Hepatocyte (in vitro differentiated cells): ENCODE measurements around the gene CYB5R3. TPM values are rescaled to one million over a fixed set of nuclear protein-coding genes. Genes with fewer than 3 reads are reported as not detected.

Source experiments
- DNase-seq: peaks from one replicate; pipeline ENCODE4 v3.0.0-alpha.2; 2016; ENCODE audit warnings: low spot score
- H2AFZ ChIP-seq: fragments of 200-600 bp; sonication (generic); 2 replicates; pipeline ENCODE4 v1.6.0; 2016; ENCODE audit warnings: antibody characterized with exemption, mild to moderate bottlenecking
- H3K27ac ChIP-seq: fragments of 200-600 bp; sonication (generic); 2 replicates; pipeline ENCODE4 v1.5.1; 2016; ENCODE audit warnings: mild to moderate bottlenecking
- H3K27me3 ChIP-seq: fragments of 200-600 bp; sonication (generic); 2 replicates; pipeline ENCODE4 v1.6.1; 2016
- H3K36me3 ChIP-seq: fragments of 200-600 bp; sonication (generic); replicated peaks from 2 replicates; pipeline ENCODE4 v1.5.1; 2016; ENCODE audit warnings: low read depth; ENCODE audit not compliant: insufficient read depth
- H3K4me1 ChIP-seq: fragments of 200-600 bp; sonication (generic); 2 replicates; pipeline ENCODE4 v1.5.1; 2016; ENCODE audit warnings: mild to moderate bottlenecking, moderate library complexity; ENCODE audit not compliant: insufficient read depth
- H3K4me2 ChIP-seq: fragments of 200-600 bp; sonication (generic); 2 replicates; pipeline ENCODE4 v1.6.0; 2016
- H3K4me3 ChIP-seq: fragments of 200-600 bp; sonication (generic); 2 replicates; pipeline ENCODE4 v1.5.1; 2016; ENCODE audit warnings: mild to moderate bottlenecking
- H3K79me2 ChIP-seq: fragments of 200-600 bp; sonication (generic); 2 replicates; pipeline ENCODE4 v1.6.0; 2017; ENCODE audit warnings: mild to moderate bottlenecking
- H3K9me2 ChIP-seq: fragments of 200-600 bp; sonication (generic); replicated peaks from 2 replicates; pipeline ENCODE4 v1.6.0; 2017; ENCODE audit warnings: mild to moderate bottlenecking; ENCODE audit not compliant: insufficient read depth
- H3K9me3 ChIP-seq: fragments of 200-600 bp; sonication (generic); 2 replicates; pipeline ENCODE4 v1.5.1; 2016; ENCODE audit warnings: low read depth, mild to moderate bottlenecking
- H4K20me1 ChIP-seq: fragments of 200-600 bp; sonication (generic); 2 replicates; pipeline ENCODE4 v1.6.0; 2016; ENCODE audit warnings: mild to moderate bottlenecking; ENCODE audit not compliant: insufficient read depth, poor library complexity, severe bottlenecking
- CTCF ChIP-seq: fragments of 200-600 bp; sonication (generic); IDR thresholded peaks from 2 replicates; pipeline ENCODE4 v1.5.1; 2016; ENCODE audit warnings: antibody characterized with exemption, mild to moderate bottlenecking; ENCODE audit not compliant: poor library complexity
- EZH2 ChIP-seq: fragments of 200-600 bp; sonication (generic); IDR thresholded peaks from 2 replicates; pipeline ENCODE4 v1.6.1; 2016; ENCODE audit warnings: antibody characterized with exemption, mild to moderate bottlenecking, borderline replicate concordance
- EZH2phosphoT487 ChIP-seq: fragments of 200-600 bp; sonication (generic); IDR thresholded peaks from one replicate; pipeline ENCODE4 v1.6.1; 2018; ENCODE audit warnings: antibody characterized with exemption, mild to moderate bottlenecking, low read depth, moderate library complexity; ENCODE audit not compliant: unreplicated experiment, severe bottlenecking
- WGBS: methylation state at CpG from one replicate; pipeline ENCODE4 v1.1.6; 2016; ENCODE audit warnings: low lambda C conversion rate; ENCODE audit errors: missing lambda C conversion rate; 5-methylcytosine and 5-hydroxymethylcytosine counted together
- polyA plus RNA-seq: library from polyadenylated mRNA; unstranded; fragments of >200 nt; fragmentation: Nextera tagmentation; extraction: Ambion mirVana; gene quantifications from 2 replicates; pipeline ENCODE4 v1.2.1, GENCODE V29; 2016
- total RNA-seq: library from RNA; depleted of rRNA; stranded (reverse); fragments of >200 nt; gene quantifications from 2 replicates; pipeline ENCODE4 v1.2.3, GENCODE V29; 2014

Gene CYB5R3
- total and polyA plus RNA-seq, 2 experiments from 2014 or later: 119 to 438 TPM

- peaks cover 5% of the 10 kb centered on the region for H3K79me2 ChIP-seq
- no peaks in the 10 kb centered on the region for H3K9me2 ChIP-seq
- no peaks in the 10 kb centered on the region for H4K20me1 ChIP-seq
- no peak overlapping the region for H3K4me3 ChIP-seq
- WGBS: 98% methylated on average over 5 of the region's 5 CpGs
- no peaks in the 10 kb centered on the region for H3K36me3 ChIP-seq
- no peak for DNase-seq
- no peak for TF ChIP-seq EZH2phosphoT487
- no peak for TF ChIP-seq EZH2
- TF ChIP-seq CTCF: no peak
- H3K27ac ChIP-seq: no peak overlapping the region
- no peak overlapping the region for H3K4me2 ChIP-seq
- no peaks in the 10 kb centered on the region for H3K27me3 ChIP-seq
- no peaks in the 10 kb centered on the region for H3K9me3 ChIP-seq
- H2AFZ ChIP-seq: no peak overlapping the region
- no peaks in the 10 kb centered on the region for H3K4me1 ChIP-seq
Observed at GRCh38 chr22:42587588-42588175, 61.5 kb downstream of the CYB5R3 start.

- Histone ChIP-seq H3K9me2 (no peaks in the 10 kb centered on the region), H2AFZ (no peak overlapping the region), H3K9me3 (no peaks in the 10 kb centered on the region), H3K36me3 (no peaks in the 10 kb centered on the region), H3K4me1 (no peaks in the 10 kb centered on the region), H3K27ac (no peak overlapping the region), H3K4me3 (no peak overlapping the region), H3K79me2 (peaks cover 5% of the 10 kb centered on the region), H4K20me1 (no peaks in the 10 kb centered on the region), H3K4me2 (no peak overlapping the region), H3K27me3 (no peaks in the 10 kb centered on the region)
- WGBS: 94% methylated on average over 4 of the region's 4 CpGs
- TF ChIP-seq EZH2: no peak
- no peak for TF ChIP-seq EZH2phosphoT487
- no peak for TF ChIP-seq CTCF
- DNase-seq: no peak
Observed at GRCh38 chr22:42586381-42586780, 62.8 kb downstream of the CYB5R3 start.

GRCh38 chr22:42585096-42585495 is 64.1 kb downstream of the CYB5R3 start:
- Histone ChIP-seq H3K4me3 (no peak overlapping the region), H3K9me3 (no peaks in the 10 kb centered on the region), H3K4me1 (no peaks in the 10 kb centered on the region), H3K4me2 (no peak overlapping the region), H2AFZ (no peak overlapping the region), H4K20me1 (no peaks in the 10 kb centered on the region), H3K36me3 (no peaks in the 10 kb centered on the region), H3K79me2 (no peaks in the 10 kb centered on the region), H3K27ac (no peak overlapping the region), H3K27me3 (no peaks in the 10 kb centered on the region), H3K9me2 (no peaks in the 10 kb centered on the region)
- no peak for TF ChIP-seq EZH2
- no peak for TF ChIP-seq CTCF
- TF ChIP-seq EZH2phosphoT487: no peak
- 93% methylated on average over 8 of the region's 8 CpGs for WGBS
- no peak for DNase-seq
